HepG2 (cell line): Measurements from ENCODE around the gene ADARB2. TPM values are rescaled to one million over a fixed set of nuclear protein-coding genes. Genes with fewer than 3 reads are reported as not detected.

ENCODE experiments used
- ATAC-seq: fragments of 200-7000 bp; cut with Tn5 transposase; 3 replicates; pipeline ENCODE4 v1.9.1; 2020; ENCODE audit warnings: mild to moderate bottlenecking, moderate library complexity
- BruUV-seq: library from RNA; stranded (reverse); fragments of 400-500 nt; replicated peaks from 2 replicates; lab custom pipeline; 2021; lab: Mats Ljungman, UMichigan
- CTCF ChIA-PET: fragments of 300-600 bp; formaldehyde crosslinking; extraction: SDS; loops from one replicate; lab custom pipeline; 2021; ENCODE audit warnings: low total read pairs, inconsistent platforms, low intra/inter-chr PET ratio; lab: Yijun Ruan, JAX
- POLR2A ChIA-PET: fragments of 350-600 bp; sonication (Branson Sonifier 250); formaldehyde crosslinking; loops from one replicate; lab custom pipeline; 2020; ENCODE audit warnings: antibody characterized with exemption, inconsistent platforms; lab: Yijun Ruan, JAX
- DNase-seq: peaks from one replicate; pipeline ENCODE4 v3.0.0-alpha.2; 2015; ENCODE audit warnings: low spot score
- FAIRE-seq: peaks from 3 replicates; lab custom pipeline; 2011; peaks lifted over from hg19 to GRCh38; lab: Jason Lieb, UNC
- H2AFZ ChIP-seq: one replicate; pipeline ENCODE4 v1.6.1; 2011; ENCODE audit warnings: low read length, inconsistent platforms
- H3K27ac ChIP-seq: fragments of 300-600 bp; 3 replicates; pipeline ENCODE4 v1.8.0; 2011; ENCODE audit warnings: mixed run types, mild to moderate bottlenecking, mixed read lengths, low read length, inconsistent platforms; ENCODE audit not compliant: insufficient read depth; ENCODE audit errors: extremely low read length
- H3K27me3 ChIP-seq, 2 experiments: fragments of 200-600 bp in 1 of 2; 2 replicates in 1 of 2; 3 replicates in 1 of 2; pipeline versions ENCODE4 v1.6.0 to v1.8.0; 2011; ENCODE audit warnings: low read length in 2 of 2, mild to moderate bottlenecking in 2 of 2, moderate library complexity in 2 of 2, inconsistent platforms in 1 of 2; ENCODE audit not compliant: insufficient read depth in 2 of 2, control insufficient read depth in 1 of 2
- H3K36me3 ChIP-seq, 2 experiments: fragments of 200-600 bp in 1 of 2; replicated peaks in 1 of 2; 2 replicates in 1 of 2; 3 replicates in 1 of 2; pipeline versions ENCODE4 v1.5.1 to v1.8.0; 2011; ENCODE audit warnings: low read length in 2 of 2, inconsistent platforms in 1 of 2; ENCODE audit not compliant: insufficient read depth in 2 of 2, control insufficient read depth in 1 of 2
- H3K4me1 ChIP-seq: 2 replicates; pipeline ENCODE4 v1.5.1; 2012; ENCODE audit warnings: low read length, inconsistent platforms; ENCODE audit not compliant: insufficient read depth
- H3K4me2 ChIP-seq: 2 replicates; pipeline ENCODE4 v1.6.0; 2011; ENCODE audit warnings: low read depth, low read length, inconsistent platforms
- H3K4me3 ChIP-seq, 3 experiments: fragments of 200-600 bp in 1 of 3; sonication (generic), shearing (Covaris generic) in 1 of 3; replicated peaks in 1 of 3; 2 replicates each; pipeline ENCODE4 v1.5.1; 2011 to 2016; ENCODE audit warnings: low read length in 3 of 3, inconsistent platforms in 2 of 3, low read depth in 2 of 3, mild to moderate bottlenecking in 2 of 3, control low read depth in 1 of 3, mixed read lengths in 1 of 3; ENCODE audit not compliant: insufficient read depth in 1 of 3
- H3K79me2 ChIP-seq: one replicate; pipeline ENCODE4 v1.6.1; 2011; ENCODE audit warnings: low read length, inconsistent platforms; ENCODE audit not compliant: insufficient read depth
- H3K9ac ChIP-seq: 2 replicates; pipeline ENCODE4 v1.6.0; 2011; ENCODE audit warnings: mild to moderate bottlenecking, low read depth, low read length, inconsistent platforms; ENCODE audit not compliant: insufficient read depth
- H3K9me3 ChIP-seq: 2 replicates; pipeline ENCODE4 v1.5.1; 2012; ENCODE audit warnings: mild to moderate bottlenecking, low read length
- H4K20me1 ChIP-seq: 2 replicates; pipeline ENCODE4 v1.6.0; 2011; ENCODE audit warnings: inconsistent platforms, mild to moderate bottlenecking, low read length, moderate library complexity; ENCODE audit not compliant: insufficient read depth
- FOXK1 ChIP-seq: sonication (generic); formaldehyde crosslinking; IDR thresholded peaks from 2 replicates; pipeline ENCODE4 v1.4.0; 2020; ENCODE audit warnings: low read depth, missing genetic modification reagents, borderline replicate concordance
- JUND ChIP-seq: sonication (generic); formaldehyde crosslinking; IDR thresholded peaks from 2 replicates; pipeline ENCODE4 v1.8.0; 2022; ENCODE audit warnings: mild to moderate bottlenecking, missing genetic modification reagents
- MNT ChIP-seq: fragments of 450-650 bp; IDR thresholded peaks from 2 replicates; pipeline ENCODE4 v1.6.1; 2016
- SALL2 ChIP-seq: sonication (generic); formaldehyde crosslinking; IDR thresholded peaks from 2 replicates; pipeline ENCODE4 v1.8.1; 2023; ENCODE audit warnings: mild to moderate bottlenecking, missing genetic modification reagents, inconsistent platforms
- SIN3A ChIP-seq: IDR thresholded peaks from 2 replicates; pipeline ENCODE4 v1.6.1; 2011; ENCODE audit warnings: low read depth, mild to moderate bottlenecking, control low read depth, low read length, borderline replicate concordance
- ZBTB37 ChIP-seq: sonication (generic); formaldehyde crosslinking; IDR thresholded peaks from 2 replicates; pipeline ENCODE4 v1.4.0; 2020; ENCODE audit warnings: mild to moderate bottlenecking, missing genetic modification reagents
- ZNF317 ChIP-seq: sonication (generic); formaldehyde crosslinking; IDR thresholded peaks from 2 replicates; pipeline ENCODE4 v1.5.0; 2020; ENCODE audit warnings: mild to moderate bottlenecking, missing genetic modification reagents
- ZNF547 ChIP-seq: sonication (generic); formaldehyde crosslinking; IDR thresholded peaks from 2 replicates; pipeline ENCODE4 v1.5.1; 2020; ENCODE audit warnings: mild to moderate bottlenecking, missing genetic modification reagents
- ZNF562 ChIP-seq: sonication (generic); formaldehyde crosslinking; IDR thresholded peaks from 2 replicates; pipeline ENCODE4 v1.8.0; 2022; ENCODE audit warnings: missing genetic modification reagents, borderline replicate concordance
- ZNF709 ChIP-seq: sonication (generic); formaldehyde crosslinking; IDR thresholded peaks from 2 replicates; pipeline ENCODE4 v1.5.0; 2020; ENCODE audit warnings: mild to moderate bottlenecking, missing genetic modification reagents
- WGBS: methylation state at CpG from one replicate; pipeline ENCODE4 v1.1.6; 2017; ENCODE audit warnings: low lambda C conversion rate; 5-methylcytosine and 5-hydroxymethylcytosine counted together
- in situ Hi-C: cut with HindIII; loops from 2 replicates; pipeline ENCODE4 v1.10.0; 2017; ENCODE audit warnings: low pct_unique_long_range_greater_than_20kb; ENCODE audit not compliant: extremely low pct_ligation_motif_present
- intact Hi-C: fragments of 100-400 bp; cut with micrococcal nuclease; formaldehyde crosslinking; loops from one replicate; pipeline ENCODE4 v1.10.0; 2022; ENCODE audit not compliant: unreplicated experiment
- polyA plus RNA-seq, 8 experiments: library from polyadenylated mRNA; depleted of rRNA in 3 of 8; stranded (reverse) in 7 of 8; unstranded in 1 of 8; fragments of >200 nt; fragmentation: Illumina TruSeq in 4 of 8; extraction: Trizol in 4 of 8; gene quantifications; 2 replicates each; pipeline versions ENCODE4 v1.2.1 to v1.2.3, GENCODE V29; 2011 to 2016; ENCODE audit warnings: low read depth in 4 of 8, missing spikeins in 1 of 8, mixed read lengths in 1 of 8; ENCODE audit not compliant: insufficient read depth in 1 of 8
- total RNA-seq, 5 experiments: library from RNA; depleted of rRNA; stranded (reverse); fragments of >200 nt; fragmentation: Illumina TruSeq; extraction: Trizol; gene quantifications; 2 replicates each; pipeline ENCODE4 v1.2.3, GENCODE V29; 2016; ENCODE audit warnings: low read depth in 1 of 5
- TF ChIP-seq, protein P1 (sequence below): sonication (generic); formaldehyde crosslinking; IDR thresholded peaks from 2 replicates; pipeline ENCODE4 v1.5.0; 2020; ENCODE audit warnings: missing genetic modification reagents

ADARB2 gene
- total and polyA plus RNA-seq, 2 of the 13 experiments (the other 11 are each of a cell fraction or from before 2014, with no cell fraction given) = not detected

- TF ChIP-seq ZBTB37 (no peak), SALL2 (CRISPR knock-in tag) (no peak), ZNF562 (CRISPR knock-in tag) (no peak)
Measured at GRCh38 chr10:1212571-1213141, 524.7 kb downstream of the ADARB2 start (continued).

DNA sequence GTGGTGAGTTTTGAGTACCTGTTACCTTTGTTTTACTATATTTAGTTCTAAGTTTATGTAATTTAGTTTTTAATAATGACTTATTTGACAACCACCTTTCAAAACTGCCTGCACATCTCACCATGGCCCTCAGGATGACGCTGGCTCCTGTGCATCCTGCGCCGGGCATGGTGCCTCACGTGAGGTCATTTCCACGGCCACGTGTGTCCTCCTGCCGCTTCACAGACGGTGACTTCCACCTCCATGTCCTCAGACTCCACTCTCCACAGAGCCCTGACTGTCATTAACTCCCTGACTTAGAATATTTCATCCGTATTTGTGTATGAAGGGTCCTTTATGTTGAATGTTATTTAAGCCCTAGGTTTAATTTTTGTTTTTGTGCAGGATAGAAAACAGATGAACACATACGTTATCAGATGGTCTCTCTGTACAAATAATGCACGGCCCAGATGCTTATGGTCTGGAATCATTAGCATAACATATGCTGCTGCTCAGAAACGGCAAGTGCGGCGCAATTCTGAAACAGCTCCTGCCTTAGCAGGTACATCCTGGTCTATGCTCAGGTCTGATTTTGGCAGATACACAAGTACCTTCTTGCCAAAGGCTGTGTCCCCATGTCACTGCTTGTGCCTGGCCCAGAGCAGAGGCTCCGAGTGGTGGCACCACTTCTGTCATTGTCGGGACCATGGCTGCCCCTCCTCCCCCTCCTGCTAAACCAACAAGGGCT is 525.3 kb downstream of the ADARB2 start:
- Histone ChIP-seq H3K9me3 (no peaks in the 10 kb centered on the region), H3K79me2 (no peaks in the 10 kb centered on the region), H4K20me1 (no peaks in the 10 kb centered on the region), H3K4me3 (no peak overlapping the region), H3K27me3 (peaks cover 17 to 86% of the 10 kb centered on the region in 2 experiments), H3K36me3 (no peaks in the 10 kb centered on the region), H3K9ac (no peak overlapping the region), H3K4me1 (no peaks in the 10 kb centered on the region), H3K27ac (no peak overlapping the region), H2AFZ (no peak overlapping the region), H3K4me2 (no peak overlapping the region)
- DNase-seq (no peak), ATAC-seq (no peak), FAIRE-seq (no peak)
- intact Hi-C loops = no loop called here
- WGBS = 17% methylated on average over 14 of the region's 16 CpGs
- in situ Hi-C loops = no loop called here
- no TSS peak for BruUV-seq
- ChIA-PET POLR2A (no interaction called here), CTCF (no interaction called here)
- TF ChIP-seq FOXK1 (CRISPR knock-in tag) (no peak), ZNF317 (CRISPR knock-in tag) (no peak), SIN3A (no peak), MNT (peak; percentile 33; the same call in 1 of the 2 replicates), ZNF709 (CRISPR knock-in tag) (no peak), JUND (CRISPR knock-in tag) (no peak), ZNF547 (CRISPR knock-in tag) (no peak)
- TF ChIP-seq, protein P1, sequence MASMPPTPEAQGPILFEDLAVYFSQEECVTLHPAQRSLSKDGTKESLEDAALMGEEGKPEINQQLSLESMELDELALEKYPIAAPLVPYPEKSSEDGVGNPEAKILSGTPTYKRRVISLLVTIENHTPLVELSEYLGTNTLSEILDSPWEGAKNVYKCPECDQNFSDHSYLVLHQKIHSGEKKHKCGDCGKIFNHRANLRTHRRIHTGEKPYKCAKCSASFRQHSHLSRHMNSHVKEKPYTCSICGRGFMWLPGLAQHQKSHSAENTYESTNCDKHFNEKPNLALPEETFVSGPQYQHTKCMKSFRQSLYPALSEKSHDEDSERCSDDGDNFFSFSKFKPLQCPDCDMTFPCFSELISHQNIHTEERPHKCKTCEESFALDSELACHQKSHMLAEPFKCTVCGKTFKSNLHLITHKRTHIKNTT (CRISPR knock-in tag) = no peak
